ENCODE results near the gene LCE7A. TPM values are rescaled to one million over a fixed set of nuclear protein-coding genes. Genes with fewer than 3 reads are reported as not detected.

Gene LCE7A, protein sequence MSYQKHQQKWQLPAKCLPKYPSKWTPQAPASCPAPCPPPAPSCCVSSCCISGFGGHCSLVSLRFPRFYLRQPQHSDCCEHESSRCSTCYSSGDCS
- polyA plus RNA-seq = not detected
- long read RNA-seq, donor 1 = 0 reads
- long read RNA-seq, donor 2 = 0 reads
- long read RNA-seq, donor 3 = 0 reads
- long read RNA-seq, donor 4 = 0 reads
- long read RNA-seq, donor 5 = 0 reads
- long read RNA-seq, donor 6 = 0 reads
- long read RNA-seq, donor 7 = 0 reads
- long read RNA-seq, donor 8 = 0 reads
- long read RNA-seq, donor 9 = 0 reads
- long read RNA-seq, donor 10 = 0 reads

DNA sequence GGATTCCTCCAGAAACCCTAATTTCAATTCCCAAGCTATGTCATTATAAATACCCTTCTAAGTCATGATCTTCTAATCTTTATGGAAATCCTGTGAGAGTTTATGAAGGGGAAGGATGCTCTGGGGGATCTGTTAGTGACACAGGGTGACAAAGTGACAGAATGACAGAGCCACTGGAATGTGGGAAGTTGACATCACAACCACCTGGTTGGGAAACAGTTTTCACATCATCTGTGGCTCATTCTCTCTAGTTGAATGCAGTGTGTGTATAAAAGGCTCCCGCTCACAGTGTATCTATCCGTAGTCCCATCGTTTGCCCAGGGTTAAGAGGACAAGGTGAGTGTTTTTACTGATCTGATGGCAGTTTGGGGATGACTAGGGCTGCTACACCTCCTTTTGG, at the start of gene LCE7A:
TSS of gene LCE7A (plus strand) at position 301 of the 400 bp plus-strand sequence. CDS start 702 bp downstream, outside the sequence.
- 79 to 90% (median 89%) methylated on average over 3 of the region's 3 CpGs for WGBS, 3 donors
- Histone ChIP-seq H3K4me3 (ENCODE audit: low read depth in 1 of 3, low read length in 3 of 3) (no peak within 1 kb of the TSS), H3K27me3 (ENCODE audit: control insufficient read depth in 3 of 3, insufficient read depth in 3 of 3, low read length in 3 of 3) (no peaks in the 10 kb centered on the region), H3K9me3 (ENCODE audit: control insufficient read depth in 2 of 2, insufficient read depth in 1 of 2, low read depth in 1 of 2, low read length in 1 of 2) (no peaks in the 10 kb centered on the region), H3K36me3 (ENCODE audit: control insufficient read depth in 3 of 3, insufficient read depth in 2 of 3, low read depth in 1 of 3, low read length in 3 of 3) (no peaks in the 10 kb centered on the region), H3K27ac (ENCODE audit: low read depth in 1 of 3, low read length in 2 of 3) (no peak within 1 kb of the TSS), H3K4me1 (ENCODE audit: control insufficient read depth in 3 of 3, insufficient read depth in 2 of 3, low read depth in 1 of 3, low read length in 2 of 3) (no peaks in the 10 kb centered on the region)
- DNase-seq (no peak), FAIRE-seq (no peak)

DNA sequence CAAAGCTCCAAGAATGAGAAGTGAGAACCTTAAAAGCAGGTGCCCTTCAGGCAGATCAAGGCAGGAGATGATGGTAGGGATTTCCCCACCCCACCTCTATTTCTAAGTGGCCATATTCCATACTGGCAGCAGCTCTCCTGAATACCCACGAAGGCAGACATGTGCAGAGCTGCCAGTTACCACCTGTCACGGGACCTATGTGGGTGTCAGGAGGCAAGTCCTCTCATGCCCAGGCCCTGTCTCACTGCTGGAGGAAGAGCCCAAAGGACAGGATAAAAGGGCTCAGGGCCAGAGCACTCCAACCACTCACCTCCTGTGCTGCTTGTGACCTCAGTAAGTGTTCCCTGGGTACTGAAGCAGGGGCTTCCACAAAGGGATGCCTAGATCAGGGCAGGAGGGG, 48.7 kb upstream of the LCE7A start:
- no peak for DNase-seq
- no peaks in the 10 kb centered on the region for H3K9me3 ChIP-seq (ENCODE audit: control insufficient read depth in 2 of 2, insufficient read depth in 1 of 2, low read depth in 1 of 2, low read length in 1 of 2)
- no peak overlapping the region for H3K27ac ChIP-seq (ENCODE audit: low read depth in 1 of 3, low read length in 2 of 3)
- 61 to 77% (median 76%) methylated on average over 2 of the region's 2 CpGs for WGBS, 3 donors
- no peak for FAIRE-seq
- no peaks in the 10 kb centered on the region for H3K27me3 ChIP-seq (ENCODE audit: control insufficient read depth in 3 of 3, insufficient read depth in 3 of 3, low read length in 3 of 3)
- H3K4me3 ChIP-seq (ENCODE audit: low read depth in 1 of 3, low read length in 3 of 3) = no peak overlapping the region
- H3K4me1 ChIP-seq (ENCODE audit: control insufficient read depth in 3 of 3, insufficient read depth in 2 of 3, low read depth in 1 of 3, low read length in 2 of 3) = no peaks in the 10 kb centered on the region
- no peaks in the 10 kb centered on the region for H3K36me3 ChIP-seq (ENCODE audit: control insufficient read depth in 3 of 3, insufficient read depth in 2 of 3, low read depth in 1 of 3, low read length in 3 of 3)

DNA sequence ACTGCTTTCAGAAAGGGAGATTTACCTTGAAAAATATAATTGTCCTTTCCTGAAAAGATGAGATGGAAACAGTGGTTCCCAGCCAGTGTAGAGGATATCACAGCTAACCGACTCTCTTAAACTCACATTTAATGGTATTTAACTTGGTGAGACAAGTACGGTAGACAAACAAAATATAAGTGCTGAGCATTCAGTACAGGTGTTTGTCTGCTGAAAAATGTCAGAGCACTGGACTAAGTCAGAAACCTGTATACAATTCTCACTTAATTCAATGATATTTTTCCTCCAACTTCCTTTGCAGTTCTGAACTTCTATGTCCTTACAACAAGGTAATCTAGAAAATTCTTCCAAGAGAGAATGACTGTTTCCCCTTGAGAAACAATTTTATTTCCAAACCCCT, 48.1 kb upstream of the LCE7A start, which contains the start of gene LCE1B:
TSS of gene LCE1B (plus strand) at position 301 of the 400 bp plus-strand sequence. CDS start 476 bp downstream, outside the sequence.
- WGBS, 3 donors = 60 to 94% (median 80%) methylated on average over 2 of the region's 2 CpGs
- H3K4me3 ChIP-seq (ENCODE audit: low read depth in 1 of 3, low read length in 3 of 3) = no peak within 1 kb of the TSS
- H3K4me1 ChIP-seq (ENCODE audit: control insufficient read depth in 3 of 3, insufficient read depth in 2 of 3, low read depth in 1 of 3, low read length in 2 of 3) = no peaks in the 10 kb centered on the region
- no peaks in the 10 kb centered on the region for H3K36me3 ChIP-seq (ENCODE audit: control insufficient read depth in 3 of 3, insufficient read depth in 2 of 3, low read depth in 1 of 3, low read length in 3 of 3)
- FAIRE-seq = no peak
- H3K27ac ChIP-seq (ENCODE audit: low read depth in 1 of 3, low read length in 2 of 3) = no peak within 1 kb of the TSS
- no peak for DNase-seq
- no peaks in the 10 kb centered on the region for H3K27me3 ChIP-seq (ENCODE audit: control insufficient read depth in 3 of 3, insufficient read depth in 3 of 3, low read length in 3 of 3)
- no peaks in the 10 kb centered on the region for H3K9me3 ChIP-seq (ENCODE audit: control insufficient read depth in 2 of 2, insufficient read depth in 1 of 2, low read depth in 1 of 2, low read length in 1 of 2)

DNA sequence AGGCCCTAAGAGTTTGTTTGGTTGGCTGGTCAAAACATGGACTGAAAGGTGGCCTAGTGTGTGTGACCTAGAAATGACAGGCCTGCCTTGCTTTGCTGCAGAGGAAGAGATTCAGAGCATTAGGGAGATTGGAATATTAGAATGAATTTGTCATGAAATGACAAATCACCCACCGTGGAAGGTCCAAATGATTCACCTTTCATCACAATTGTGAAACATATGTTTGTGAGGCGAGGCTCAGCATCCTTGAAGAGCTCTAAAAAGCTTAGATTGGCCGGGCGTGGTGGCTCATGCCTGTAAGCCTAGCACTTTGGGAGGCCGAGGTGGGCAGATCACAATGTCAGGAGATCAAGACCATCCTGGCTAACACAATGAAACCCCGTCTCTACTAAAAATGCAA, 42.5 kb upstream of the LCE7A start:
- FAIRE-seq (no peak), DNase-seq (no peak)
- WGBS, 3 donors = 82 to 89% (median 82%) methylated on average over 6 of the region's 6 CpGs
- Histone ChIP-seq H3K9me3 (ENCODE audit: control insufficient read depth in 2 of 2, insufficient read depth in 1 of 2, low read depth in 1 of 2, low read length in 1 of 2) (no peaks in the 10 kb centered on the region), H3K27ac (ENCODE audit: low read depth in 1 of 3, low read length in 2 of 3) (no peak overlapping the region), H3K4me3 (ENCODE audit: low read depth in 1 of 3, low read length in 3 of 3) (no peak overlapping the region), H3K36me3 (ENCODE audit: control insufficient read depth in 3 of 3, insufficient read depth in 2 of 3, low read depth in 1 of 3, low read length in 3 of 3) (no peaks in the 10 kb centered on the region), H3K4me1 (ENCODE audit: control insufficient read depth in 3 of 3, insufficient read depth in 2 of 3, low read depth in 1 of 3, low read length in 2 of 3) (no peaks in the 10 kb centered on the region), H3K27me3 (ENCODE audit: control insufficient read depth in 3 of 3, insufficient read depth in 3 of 3, low read length in 3 of 3) (no peaks in the 10 kb centered on the region)

DNA sequence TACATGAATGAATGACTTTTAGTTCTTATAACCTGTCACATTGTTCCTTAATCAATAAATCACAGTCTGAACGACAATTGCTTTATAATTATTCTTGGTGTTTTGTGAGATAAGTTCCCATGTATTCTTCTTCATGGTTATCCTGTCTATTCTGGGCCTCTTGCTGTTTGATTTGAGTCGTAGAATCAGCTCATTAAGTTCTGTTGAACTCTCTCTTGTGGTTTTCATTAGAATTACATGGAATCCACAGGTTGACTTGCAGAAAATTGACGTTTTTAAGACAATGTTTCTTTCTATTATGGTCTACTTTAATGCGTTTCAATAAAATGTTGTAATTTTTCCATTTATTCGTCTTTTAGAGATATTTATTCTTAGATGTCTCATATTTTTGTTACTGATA, 36.5 kb upstream of the LCE7A start:
- DNase-seq (no peak), FAIRE-seq (no peak)
- H3K4me3 ChIP-seq (ENCODE audit: low read depth in 1 of 3, low read length in 3 of 3) = no peak overlapping the region
- H3K27ac ChIP-seq (ENCODE audit: low read depth in 1 of 3, low read length in 2 of 3) = no peak overlapping the region
- peaks cover 0 to 3% (median 2%) of the 10 kb centered on the region in 3 donors for H3K27me3 ChIP-seq (ENCODE audit: control insufficient read depth in 3 of 3, insufficient read depth in 3 of 3, low read length in 3 of 3)
- 36 to 40% (median 37%) methylated on average over 5 of the region's 5 CpGs for WGBS, 3 donors
- H3K4me1 ChIP-seq (ENCODE audit: control insufficient read depth in 3 of 3, insufficient read depth in 2 of 3, low read depth in 1 of 3, low read length in 2 of 3) = no peaks in the 10 kb centered on the region
- H3K36me3 ChIP-seq (ENCODE audit: control insufficient read depth in 3 of 3, insufficient read depth in 2 of 3, low read depth in 1 of 3, low read length in 3 of 3) = no peaks in the 10 kb centered on the region
- H3K9me3 ChIP-seq (ENCODE audit: control insufficient read depth in 2 of 2, insufficient read depth in 1 of 2, low read depth in 1 of 2, low read length in 1 of 2) = no peaks in the 10 kb centered on the region

DNA sequence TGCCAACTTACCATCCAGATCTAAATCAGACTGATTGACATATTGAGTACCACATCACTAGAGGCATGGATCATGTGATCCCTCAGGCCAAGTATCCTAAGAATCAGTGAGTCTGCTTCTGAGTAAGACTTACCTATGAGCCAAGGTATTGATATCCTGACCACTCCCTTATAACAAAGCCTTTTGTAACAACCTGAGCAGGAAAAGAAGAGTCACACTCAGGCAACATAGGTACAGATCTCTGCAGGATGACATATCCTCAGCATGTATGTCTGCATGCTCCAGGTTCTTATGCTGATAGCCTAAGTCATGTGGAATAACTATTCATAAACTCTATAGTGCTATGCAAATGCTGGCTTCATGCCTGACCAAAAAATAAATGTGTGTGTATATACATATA, 34.8 kb upstream of the LCE7A start:
- no peaks in the 10 kb centered on the region for H3K36me3 ChIP-seq (ENCODE audit: control insufficient read depth in 3 of 3, insufficient read depth in 2 of 3, low read depth in 1 of 3, low read length in 3 of 3)

DNA sequence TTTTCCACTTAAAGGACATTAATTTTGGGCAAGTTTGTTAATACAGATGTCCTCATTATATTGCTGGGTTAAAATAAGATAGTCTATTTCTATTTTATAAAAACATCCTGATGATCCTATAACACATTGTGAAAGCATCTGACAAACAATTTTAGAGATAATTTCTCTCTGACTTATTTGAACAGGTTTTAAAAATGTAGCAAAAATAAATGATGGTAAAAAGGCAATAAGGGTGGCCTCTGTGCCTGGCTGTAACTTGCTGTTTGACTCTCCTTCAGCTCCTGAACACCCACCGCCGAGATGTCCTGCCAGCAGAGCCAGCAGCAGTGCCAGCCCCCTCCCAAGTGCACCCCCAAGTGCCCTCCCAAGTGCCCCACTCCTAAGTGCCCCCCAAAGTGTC, 32.6 kb upstream of the LCE7A start, which contains the start of gene LCE1A:
TSS of gene LCE1A (plus strand) at position 301 of the 400 bp plus-strand sequence. CDS start at position 301, 0 bp downstream.
- 80 to 86% (median 81%) methylated on average over 2 of the region's 2 CpGs for WGBS, 3 donors
- FAIRE-seq = no peak
- no peaks in the 10 kb centered on the region for H3K36me3 ChIP-seq (ENCODE audit: control insufficient read depth in 3 of 3, insufficient read depth in 2 of 3, low read depth in 1 of 3, low read length in 3 of 3)

More for the DNA sequence above, 34.8 kb upstream of the LCE7A start:
- no peak overlapping the region for H3K4me3 ChIP-seq (ENCODE audit: low read depth in 1 of 3, low read length in 3 of 3)
- no peak overlapping the region for H3K27ac ChIP-seq (ENCODE audit: low read depth in 1 of 3, low read length in 2 of 3)
- DNase-seq = no peak
- H3K9me3 ChIP-seq (ENCODE audit: control insufficient read depth in 2 of 2, insufficient read depth in 1 of 2, low read depth in 1 of 2, low read length in 1 of 2) = no peaks in the 10 kb centered on the region
- no peak for FAIRE-seq
- peaks cover 0 to 5% (median 2%) of the 10 kb centered on the region in 3 donors for H3K27me3 ChIP-seq (ENCODE audit: control insufficient read depth in 3 of 3, insufficient read depth in 3 of 3, low read length in 3 of 3)
- H3K4me1 ChIP-seq (ENCODE audit: control insufficient read depth in 3 of 3, insufficient read depth in 2 of 3, low read depth in 1 of 3, low read length in 2 of 3) = no peaks in the 10 kb centered on the region

DNA sequence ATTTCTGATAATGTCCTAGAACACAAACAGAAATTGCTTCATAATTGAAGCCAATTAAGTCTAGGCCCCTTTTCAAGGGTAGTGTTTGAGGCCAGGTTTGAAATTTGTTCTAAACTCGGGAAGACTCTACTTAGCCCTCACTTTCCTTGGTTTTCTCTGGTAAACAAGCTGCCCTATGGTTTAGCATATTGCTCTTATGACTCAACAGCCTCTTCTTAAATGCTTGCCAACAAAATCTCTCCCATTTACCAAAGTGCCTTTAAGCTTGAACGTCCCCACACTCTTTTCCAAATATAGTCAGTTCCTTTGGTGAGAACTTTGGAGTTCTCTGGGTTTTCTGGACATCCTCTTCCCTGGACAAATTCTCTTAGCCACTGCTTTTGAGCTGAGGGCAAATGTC, 22.9 kb upstream of the LCE7A start:
- Histone ChIP-seq H3K27me3 (ENCODE audit: control insufficient read depth in 3 of 3, insufficient read depth in 3 of 3, low read length in 3 of 3) (no peaks in the 10 kb centered on the region), H3K27ac (ENCODE audit: low read depth in 1 of 3, low read length in 2 of 3) (peak overlapping the region in 1 of 3 donors; percentile 16), H3K4me3 (ENCODE audit: low read depth in 1 of 3, low read length in 3 of 3) (no peak overlapping the region), H3K9me3 (ENCODE audit: control insufficient read depth in 2 of 2, insufficient read depth in 1 of 2, low read depth in 1 of 2, low read length in 1 of 2) (no peaks in the 10 kb centered on the region), H3K4me1 (ENCODE audit: control insufficient read depth in 3 of 3, insufficient read depth in 2 of 3, low read depth in 1 of 3, low read length in 2 of 3) (no peaks in the 10 kb centered on the region), H3K36me3 (ENCODE audit: control insufficient read depth in 3 of 3, insufficient read depth in 2 of 3, low read depth in 1 of 3, low read length in 3 of 3) (no peaks in the 10 kb centered on the region)
- no peak for FAIRE-seq
- DNase-seq = no peak
- 42 to 44% (median 43%) methylated on average over 2 of the region's 2 CpGs for WGBS, 3 donors

More for the DNA sequence above, 32.6 kb upstream of the LCE7A start, which contains the start of gene LCE1A:
- H3K27ac ChIP-seq (ENCODE audit: low read depth in 1 of 3, low read length in 2 of 3) = no peak within 1 kb of the TSS
- H3K4me1 ChIP-seq (ENCODE audit: control insufficient read depth in 3 of 3, insufficient read depth in 2 of 3, low read depth in 1 of 3, low read length in 2 of 3) = no peaks in the 10 kb centered on the region
- DNase-seq = no peak
- H3K27me3 ChIP-seq (ENCODE audit: control insufficient read depth in 3 of 3, insufficient read depth in 3 of 3, low read length in 3 of 3) = peaks cover 0 to 5% (median 2%) of the 10 kb centered on the region in 3 donors
- H3K9me3 ChIP-seq (ENCODE audit: control insufficient read depth in 2 of 2, insufficient read depth in 1 of 2, low read depth in 1 of 2, low read length in 1 of 2) = no peaks in the 10 kb centered on the region
- no peak within 1 kb of the TSS for H3K4me3 ChIP-seq (ENCODE audit: low read depth in 1 of 3, low read length in 3 of 3)

DNA sequence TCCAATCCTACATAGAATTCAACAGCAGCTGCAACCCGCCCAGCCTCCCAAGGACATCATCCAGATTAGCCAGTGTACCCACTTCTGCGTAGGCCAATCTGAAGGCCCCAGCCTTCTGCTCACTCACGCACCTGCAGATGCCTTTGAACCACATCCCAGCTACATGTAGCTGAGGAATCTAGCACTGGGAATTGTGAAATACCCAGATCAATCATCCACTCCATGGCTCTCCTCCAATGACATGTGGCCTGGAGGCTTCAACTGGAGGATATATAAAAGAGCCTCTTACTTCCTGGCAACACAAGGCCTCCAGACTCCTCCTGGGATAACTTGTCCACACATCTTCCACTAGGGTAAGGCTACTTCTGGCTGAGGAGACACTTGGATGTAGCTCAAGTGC, 17.2 kb upstream of the LCE7A start, which contains the start of gene LCE6A:
TSS of gene LCE6A (plus strand) at position 301 of the 400 bp plus-strand sequence. CDS start 665 bp downstream, outside the sequence.
- WGBS, 3 donors = 71 to 78% (median 73%) methylated on average over 3 of the region's 3 CpGs
- no peak for FAIRE-seq

More for the DNA sequence above, 17.2 kb upstream of the LCE7A start, which contains the start of gene LCE6A:
- no peak within 1 kb of the TSS for H3K4me3 ChIP-seq (ENCODE audit: low read depth in 1 of 3, low read length in 3 of 3)
- H3K36me3 ChIP-seq (ENCODE audit: control insufficient read depth in 3 of 3, insufficient read depth in 2 of 3, low read depth in 1 of 3, low read length in 3 of 3) = no peaks in the 10 kb centered on the region
- DNase-seq = no peak
- no peak within 1 kb of the TSS for H3K27ac ChIP-seq (ENCODE audit: low read depth in 1 of 3, low read length in 2 of 3)
- no peaks in the 10 kb centered on the region for H3K4me1 ChIP-seq (ENCODE audit: control insufficient read depth in 3 of 3, insufficient read depth in 2 of 3, low read depth in 1 of 3, low read length in 2 of 3)
- no peaks in the 10 kb centered on the region for H3K9me3 ChIP-seq (ENCODE audit: control insufficient read depth in 2 of 2, insufficient read depth in 1 of 2, low read depth in 1 of 2, low read length in 1 of 2)
- no peaks in the 10 kb centered on the region for H3K27me3 ChIP-seq (ENCODE audit: control insufficient read depth in 3 of 3, insufficient read depth in 3 of 3, low read length in 3 of 3)

Measured in small intestine (tissue), 16 donors.